PC-9 (cell line): ENCODE results near the gene PALLD.

Experiments
- EZH2 ChIP-seq: fragments of 200-600 bp; sonication (generic); IDR thresholded peaks from 2 replicates; pipeline ENCODE4 v1.8.0; 2017; ENCODE audit warnings: antibody characterized with exemption, low read depth
- TF ChIP-seq, protein P1 (sequence below): fragments of 200-600 bp; sonication (generic); conservative IDR thresholded peaks from 2 replicates; pipeline ENCODE4 v1.6.1; 2017; ENCODE audit warnings: mixed run types, antibody characterized with exemption, mild to moderate bottlenecking, moderate library complexity

DNA sequence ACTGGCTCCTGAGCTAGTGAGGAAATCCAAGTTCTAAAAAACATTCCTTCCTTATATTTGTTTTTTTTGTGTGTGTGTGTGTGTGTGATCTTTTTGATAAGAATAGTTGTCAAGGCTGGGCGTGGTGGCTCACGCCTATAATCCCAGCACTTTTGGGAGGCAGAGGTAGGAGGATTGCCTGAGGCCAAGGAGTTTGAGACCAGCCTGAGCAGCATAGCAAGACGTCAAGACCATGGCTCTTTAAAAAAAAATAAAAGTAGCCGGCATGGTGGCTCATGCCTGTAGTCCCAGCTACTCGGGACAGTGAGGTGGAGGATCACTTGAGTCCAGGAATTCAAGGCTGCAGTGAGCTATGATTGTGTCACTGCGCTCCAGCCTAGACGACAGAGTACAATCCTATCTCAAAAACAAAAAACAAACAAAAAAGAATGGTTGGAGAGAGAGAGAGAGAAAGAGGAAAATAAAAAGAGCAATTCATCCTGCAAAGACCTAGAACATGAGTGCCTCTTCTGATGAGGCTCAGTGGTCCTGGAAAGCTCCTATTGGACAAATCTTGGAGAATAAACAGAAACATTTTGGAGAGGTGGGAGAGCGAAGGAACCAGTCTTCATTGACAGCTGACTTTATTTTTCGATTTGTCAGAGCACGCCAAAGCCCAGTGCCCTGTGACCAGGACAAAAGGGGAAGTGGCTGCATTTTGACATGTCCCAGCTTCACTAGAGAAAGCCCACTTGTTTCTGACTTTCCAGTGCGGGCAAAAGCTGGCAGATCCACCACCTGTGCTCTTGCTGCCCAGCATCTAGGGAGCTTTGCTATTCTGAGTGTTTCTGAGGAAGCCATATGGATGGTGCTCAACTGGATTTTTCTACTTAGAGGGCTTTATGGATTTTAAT, 244.7 kb downstream of the PALLD start:
- TF ChIP-seq EZH2, result no peak
- TF ChIP-seq, protein P1, sequence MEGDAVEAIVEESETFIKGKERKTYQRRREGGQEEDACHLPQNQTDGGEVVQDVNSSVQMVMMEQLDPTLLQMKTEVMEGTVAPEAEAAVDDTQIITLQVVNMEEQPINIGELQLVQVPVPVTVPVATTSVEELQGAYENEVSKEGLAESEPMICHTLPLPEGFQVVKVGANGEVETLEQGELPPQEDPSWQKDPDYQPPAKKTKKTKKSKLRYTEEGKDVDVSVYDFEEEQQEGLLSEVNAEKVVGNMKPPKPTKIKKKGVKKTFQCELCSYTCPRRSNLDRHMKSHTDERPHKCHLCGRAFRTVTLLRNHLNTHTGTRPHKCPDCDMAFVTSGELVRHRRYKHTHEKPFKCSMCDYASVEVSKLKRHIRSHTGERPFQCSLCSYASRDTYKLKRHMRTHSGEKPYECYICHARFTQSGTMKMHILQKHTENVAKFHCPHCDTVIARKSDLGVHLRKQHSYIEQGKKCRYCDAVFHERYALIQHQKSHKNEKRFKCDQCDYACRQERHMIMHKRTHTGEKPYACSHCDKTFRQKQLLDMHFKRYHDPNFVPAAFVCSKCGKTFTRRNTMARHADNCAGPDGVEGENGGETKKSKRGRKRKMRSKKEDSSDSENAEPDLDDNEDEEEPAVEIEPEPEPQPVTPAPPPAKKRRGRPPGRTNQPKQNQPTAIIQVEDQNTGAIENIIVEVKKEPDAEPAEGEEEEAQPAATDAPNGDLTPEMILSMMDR, result no peak
